ENCODE measurements around the gene TFAM.
"Not testable (repeated sequence)": the region's sequence is repeated elsewhere in the genome, so short reads cannot be mapped to it uniquely, and the experiment has no call there.

The TFAM gene

DNA sequence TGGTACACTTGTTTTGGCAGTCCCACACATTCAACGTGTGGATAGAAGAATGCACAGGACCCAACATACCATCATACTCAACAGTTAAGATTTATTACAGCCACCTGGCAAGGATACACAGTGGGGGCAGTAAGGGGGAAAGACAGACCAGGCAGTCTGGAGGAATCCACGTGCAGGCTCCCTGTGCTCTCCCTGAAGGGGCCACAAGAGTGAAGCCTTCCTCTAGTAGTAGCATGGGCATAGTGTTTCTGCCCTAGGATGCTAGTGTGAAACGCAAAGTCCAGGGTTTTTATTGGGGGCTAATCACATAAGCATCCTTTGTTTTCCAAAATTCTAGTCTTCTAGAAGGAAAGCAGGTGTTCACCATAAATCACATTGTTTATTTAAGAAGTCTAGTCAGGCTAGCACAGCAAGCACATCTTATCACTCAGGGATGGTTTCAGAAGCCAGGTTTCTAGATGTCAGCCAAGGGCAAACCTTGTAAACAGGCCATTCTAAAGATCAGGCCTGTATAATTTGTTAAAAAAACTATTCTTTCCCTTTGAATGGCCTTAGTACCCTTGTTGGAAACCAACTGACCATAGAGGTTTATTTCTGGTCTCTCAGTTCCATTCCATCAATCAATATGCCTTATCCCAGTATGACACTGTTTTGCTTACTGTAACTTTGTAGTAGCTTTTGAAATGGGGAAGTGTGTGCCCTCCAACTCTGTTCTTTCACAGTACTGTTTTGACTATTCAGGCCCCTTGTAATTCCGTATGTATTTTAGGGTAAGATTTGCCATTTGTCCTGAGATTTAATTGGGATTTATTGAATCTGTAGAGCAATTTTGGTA is 12.4 kb upstream of the TFAM start:
- no peak for DNase-seq (ENCODE audit: low spot score)

DNA sequence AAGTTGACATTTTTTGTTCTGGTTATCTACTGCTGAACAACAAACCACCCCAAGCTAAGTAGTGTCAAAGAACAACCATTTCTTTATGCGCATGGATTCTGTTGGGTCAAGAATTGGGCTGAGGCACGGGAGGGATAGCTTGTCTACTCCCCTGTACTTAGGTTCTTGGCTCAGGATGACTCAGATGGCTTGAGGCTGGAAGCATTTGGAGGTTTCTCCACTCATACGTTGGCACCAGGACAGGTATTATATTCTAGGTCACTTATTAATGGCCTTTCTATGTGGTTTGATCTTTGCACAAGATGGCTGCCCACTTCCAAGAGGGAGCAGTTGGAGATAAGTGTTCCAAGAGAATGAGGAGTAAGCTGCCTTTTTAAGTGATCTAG is 11.8 kb upstream of the TFAM start:
- no peak for DNase-seq (ENCODE audit: low spot score)

DNA sequence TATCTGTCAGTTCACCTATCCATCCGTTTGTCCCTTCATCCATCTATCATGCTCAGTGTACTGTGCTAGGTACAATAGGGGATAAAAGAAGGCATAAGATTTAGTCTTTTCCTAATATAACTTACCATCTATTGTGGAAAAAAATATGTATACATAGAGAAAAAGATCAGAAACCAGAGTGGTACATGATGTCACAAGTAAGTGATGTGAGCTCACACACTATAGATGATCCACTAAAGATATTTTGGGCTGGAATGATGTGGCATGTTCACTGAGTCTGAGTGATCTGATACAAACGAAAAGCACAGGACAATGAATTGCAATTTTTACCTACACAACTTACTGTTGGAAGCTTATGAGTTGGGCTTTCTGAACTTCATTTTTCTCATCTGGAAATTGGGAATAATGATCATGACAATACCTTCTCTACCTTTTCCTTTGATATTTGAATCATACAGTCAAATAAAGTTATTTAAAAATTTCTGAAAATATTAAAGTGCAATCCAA is 2.7 kb upstream of the TFAM start:
- no peak for DNase-seq (ENCODE audit: low spot score)

DNA sequence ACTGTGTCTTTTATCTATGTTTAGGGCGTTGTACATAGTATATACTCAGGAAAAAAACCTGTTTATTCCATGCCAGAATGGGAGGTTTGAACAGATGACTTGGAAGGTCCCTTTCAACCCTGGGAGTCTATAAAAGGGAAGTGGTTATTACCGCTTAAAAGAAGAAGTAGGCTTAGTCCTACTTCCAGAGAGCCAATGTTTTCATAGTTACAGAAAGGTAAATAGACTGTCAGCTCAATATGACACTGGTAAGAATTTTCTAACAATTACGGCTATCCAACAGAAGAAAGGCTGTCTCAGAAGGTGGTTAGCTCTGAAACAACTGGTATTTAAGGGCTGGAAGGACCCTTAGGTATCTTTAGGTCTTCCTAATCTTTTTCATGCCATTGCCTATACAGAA is 1.1 kb upstream of the TFAM start:
- DNase-seq (ENCODE audit: low spot score) = peak; percentile 77

DNA sequence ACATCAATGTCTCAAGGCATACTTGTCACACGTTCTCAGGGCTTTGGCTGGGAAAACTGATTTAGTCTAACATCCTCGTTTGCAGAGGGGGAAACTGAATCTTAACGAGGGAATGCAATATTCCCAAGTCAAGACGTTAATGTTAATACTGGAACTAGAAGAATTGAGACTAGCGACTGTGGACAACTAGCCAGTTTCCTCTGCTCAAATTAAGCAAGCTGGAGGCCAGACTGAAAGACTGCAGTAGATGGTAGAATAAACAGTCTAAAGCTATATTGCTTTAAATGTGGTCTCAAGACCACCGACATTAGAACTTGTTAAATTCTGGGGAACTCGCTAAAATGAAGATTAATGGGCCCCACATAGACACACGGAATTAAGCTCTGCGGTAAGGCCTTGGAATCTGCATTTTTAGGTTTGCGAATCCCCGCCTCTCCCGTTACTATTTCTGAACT is 639 bp upstream of the TFAM start:
- no peak for DNase-seq (ENCODE audit: low spot score)

DNA sequence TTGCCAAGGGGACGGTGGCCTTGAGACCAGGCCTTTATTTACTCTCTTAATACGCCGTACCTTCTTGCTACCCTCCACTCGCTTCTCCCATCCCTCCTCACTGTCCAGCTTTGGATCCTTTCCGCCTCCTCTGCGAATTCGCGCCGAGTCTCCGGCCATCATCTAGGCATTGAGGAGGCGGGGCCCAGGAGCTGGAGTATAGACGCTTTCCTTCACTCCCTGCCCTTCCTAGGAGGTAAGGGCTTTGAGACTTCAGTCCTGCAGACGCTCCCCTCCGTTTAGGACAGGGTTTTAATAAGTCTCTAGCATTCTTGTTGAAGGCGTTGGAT is 538 bp downstream of the TFAM start:
- DNase-seq (ENCODE audit: low spot score) = peak; percentile 36

DNA sequence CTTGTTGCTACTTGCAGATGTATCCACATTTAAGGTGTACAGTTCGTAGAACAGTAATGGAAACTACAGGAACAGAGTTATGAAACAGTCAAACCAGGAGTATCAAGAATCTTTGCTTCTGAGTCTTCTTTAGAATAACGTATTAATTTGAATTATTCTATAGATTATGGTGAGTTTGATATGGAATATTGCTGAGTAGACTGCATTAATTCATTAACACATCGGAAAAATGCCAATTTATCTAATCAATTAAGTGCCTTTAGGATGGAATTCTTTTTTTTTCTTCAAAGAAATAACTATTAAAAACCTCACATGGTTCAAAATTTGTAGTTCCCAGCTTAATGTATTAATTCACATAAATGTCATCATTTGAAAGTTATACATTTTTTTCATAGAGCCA is 3.8 kb downstream of the TFAM start:
- no peak for DNase-seq (ENCODE audit: low spot score)

DNA sequence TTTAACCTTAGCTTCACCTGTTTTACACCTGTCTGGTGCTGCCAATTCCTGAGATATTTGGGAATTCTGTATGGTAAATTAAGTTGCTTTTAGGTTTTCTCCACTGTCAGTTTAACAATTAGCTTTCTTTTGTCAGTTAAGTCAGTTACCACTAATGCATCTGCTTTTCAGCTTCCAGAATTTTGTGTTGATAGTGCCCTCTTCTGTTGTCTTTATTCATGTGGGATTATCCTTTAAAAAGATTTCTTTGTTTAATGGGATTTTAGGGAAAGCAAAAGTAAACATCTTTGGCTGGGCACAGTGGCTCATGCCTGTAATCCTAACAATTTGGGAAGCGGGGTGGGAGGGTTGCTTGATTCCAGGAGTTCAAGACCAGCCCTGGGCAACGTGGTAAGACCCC is 8.1 kb downstream of the TFAM start:
- DNase-seq (ENCODE audit: low spot score) = no peak

DNA sequence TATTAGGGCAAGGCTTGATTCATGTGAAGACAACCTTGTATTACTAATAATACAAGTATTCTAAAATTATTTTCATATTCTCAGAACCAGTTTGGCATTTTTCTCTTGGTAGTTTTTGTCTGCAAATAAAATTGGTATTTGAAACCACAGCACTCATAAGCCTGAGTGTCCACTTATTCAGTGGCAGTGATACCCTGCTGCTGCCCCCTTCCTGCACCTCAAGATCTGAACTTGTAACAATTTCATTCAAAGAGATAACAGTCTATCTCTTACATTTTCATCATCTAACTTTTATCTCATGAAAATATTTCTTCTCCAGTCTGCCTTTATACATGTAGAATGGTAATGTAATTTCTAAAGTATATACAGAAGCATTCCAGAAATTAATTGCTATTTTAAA is 9.3 kb downstream of the TFAM start:
- DNase-seq (ENCODE audit: low spot score) = no peak

DNA sequence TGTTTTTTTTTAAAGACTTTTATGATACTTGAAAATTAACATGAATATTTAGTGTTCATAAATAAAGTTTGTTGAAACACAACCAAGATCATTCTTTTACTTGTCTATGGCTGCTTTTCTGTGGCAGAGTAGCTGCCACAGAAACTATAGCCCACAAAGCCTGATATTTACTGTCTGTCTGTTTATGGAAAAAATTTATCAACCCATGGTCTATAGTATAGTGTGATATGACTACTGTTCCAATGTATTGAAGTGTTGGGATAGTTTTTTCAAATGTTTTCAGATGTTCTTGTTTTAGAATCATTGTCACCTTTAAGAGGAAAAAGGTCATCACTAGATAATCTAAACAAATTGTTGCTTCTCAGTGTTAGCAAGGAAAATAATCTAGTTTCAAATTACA is 10.8 kb downstream of the TFAM start:
- no peak for DNase-seq (ENCODE audit: low spot score)

DNA sequence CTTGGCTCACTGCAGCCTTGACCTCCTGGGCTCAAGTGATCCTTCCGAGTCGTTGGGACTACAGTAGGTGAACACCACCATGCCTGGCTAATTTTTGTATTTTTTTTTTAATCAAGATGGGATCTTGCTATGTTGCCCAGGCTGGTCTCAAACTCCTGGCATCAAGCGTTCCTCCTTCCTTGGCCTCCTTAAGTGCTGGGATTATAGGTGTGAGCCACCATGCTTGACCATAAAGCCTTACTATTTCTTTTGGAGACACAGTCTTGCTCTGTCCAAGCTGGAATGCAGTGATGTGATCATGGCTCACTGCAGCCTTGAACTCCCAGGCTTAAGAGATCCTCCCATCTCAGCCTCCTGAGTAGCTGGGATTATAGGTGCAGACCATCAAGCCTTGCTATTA is 12.6 kb downstream of the TFAM start:
- no peak for DNase-seq (ENCODE audit: low spot score)

DNA sequence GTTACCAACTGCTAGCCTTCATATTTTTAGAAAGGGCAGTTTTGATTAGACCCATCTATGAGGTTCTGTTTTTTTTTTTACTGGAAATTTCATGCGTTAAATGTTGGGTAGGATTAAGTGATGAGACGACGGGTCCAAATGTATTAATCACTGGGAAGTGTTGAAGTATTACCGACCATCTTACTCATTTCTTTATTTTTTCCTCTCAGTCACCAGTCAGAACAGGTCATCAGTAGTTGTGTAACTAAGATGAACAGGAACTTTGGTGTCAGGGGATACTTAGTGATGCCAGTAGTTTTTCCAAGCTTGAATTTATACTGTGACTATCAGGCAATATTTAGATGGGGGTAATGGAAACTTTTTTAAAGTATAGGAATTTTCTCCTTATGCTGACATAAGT is 14.2 kb downstream of the TFAM start:
- no peak for DNase-seq (ENCODE audit: low spot score)

DNA sequence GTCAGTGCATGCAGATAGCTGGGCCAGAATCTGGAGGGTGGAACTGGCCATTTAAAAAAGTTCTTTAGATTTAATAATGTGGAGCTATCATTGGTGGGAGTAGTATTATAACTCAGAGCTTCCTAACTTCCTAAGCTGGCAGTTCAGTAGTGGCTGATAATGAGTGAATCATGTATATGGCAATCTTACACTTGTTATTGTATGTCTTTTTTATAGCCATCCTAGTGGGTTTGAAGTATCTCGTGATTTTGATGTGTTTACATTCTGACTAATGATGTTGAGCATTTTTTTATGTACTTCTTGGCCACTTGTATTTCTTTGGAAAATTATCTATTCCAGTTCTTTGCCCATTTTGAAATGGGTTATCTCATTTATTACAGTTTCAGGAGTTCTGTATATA is 15.4 kb downstream of the TFAM start:
- DNase-seq (ENCODE audit: low spot score) = no peak

DNA sequence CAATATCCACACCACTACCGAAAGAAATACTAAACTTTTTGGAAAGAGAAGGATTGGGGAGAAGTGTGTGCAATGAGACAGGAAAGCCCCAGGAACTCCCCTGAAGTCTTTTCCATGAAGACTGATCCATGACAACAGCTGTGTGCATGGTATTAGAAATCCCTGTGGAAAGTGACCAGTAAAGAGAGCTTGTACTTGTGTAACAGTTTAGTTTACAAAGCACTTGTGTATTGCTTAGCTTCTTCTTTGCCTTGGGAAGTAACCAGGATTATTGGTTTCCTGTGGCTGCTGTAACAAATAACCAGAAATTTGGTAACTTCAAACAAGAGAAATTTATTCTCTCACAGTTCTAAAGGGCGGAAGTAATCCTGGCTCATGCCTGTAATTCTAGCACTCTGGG is 18.8 kb downstream of the TFAM start:
- DNase-seq (ENCODE audit: low spot score) = no peak

DNA sequence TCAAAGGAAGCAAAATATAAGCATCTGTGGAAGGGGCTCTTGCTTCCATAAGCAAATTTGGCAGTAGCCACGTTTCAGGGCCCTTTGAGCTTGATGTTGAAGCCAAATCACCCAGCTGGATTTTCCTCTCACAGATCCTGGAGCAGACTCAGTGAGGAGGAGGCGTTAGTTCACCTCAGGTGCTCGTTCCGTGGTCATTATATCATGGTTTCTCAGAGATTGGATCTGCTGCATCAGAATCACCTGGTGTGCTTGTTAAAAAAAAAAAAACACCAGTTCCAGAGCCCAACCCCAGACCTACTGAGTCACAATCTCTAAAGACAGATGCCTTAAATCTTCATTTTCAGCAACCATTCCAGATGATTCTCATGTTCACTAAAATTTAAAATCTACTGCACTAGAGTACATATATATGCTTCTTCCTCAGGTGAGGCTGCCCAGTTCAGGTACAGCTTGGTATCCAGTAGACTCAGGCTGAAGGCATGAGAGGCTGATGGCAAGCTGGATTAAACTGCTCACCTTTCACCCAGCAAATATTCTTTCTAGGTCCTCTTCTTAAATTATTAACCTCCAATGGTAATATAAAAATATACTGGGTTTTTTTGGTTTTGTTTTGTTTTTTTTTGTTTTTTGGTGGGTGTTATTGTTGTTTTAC is 24.9 kb downstream of the TFAM start:
- DNase-seq (ENCODE audit: low spot score) = no peak

DNA sequence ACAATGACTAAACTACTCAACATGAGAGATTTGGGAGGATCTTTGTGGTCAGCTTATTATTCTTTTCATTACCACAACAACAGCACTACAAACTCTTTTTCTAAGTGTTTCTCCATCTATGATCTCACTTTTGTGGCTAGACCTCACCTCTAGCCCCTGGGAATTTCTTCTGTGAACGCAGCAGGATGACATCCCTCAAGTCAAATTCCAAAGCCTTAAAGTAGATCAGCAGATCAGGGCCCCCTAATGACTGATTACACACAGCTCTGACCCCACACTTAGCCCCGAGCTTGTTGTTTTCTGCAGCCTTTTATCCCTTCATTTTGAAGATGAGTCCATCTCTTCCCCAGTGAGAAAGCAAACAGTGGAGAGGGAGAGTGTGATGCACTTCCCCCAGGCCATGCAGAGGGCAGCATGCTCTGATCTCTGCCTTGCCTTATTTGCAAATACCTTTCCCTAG is 27.3 kb downstream of the TFAM start:
- DNase-seq (ENCODE audit: low spot score) = no peak

DNA sequence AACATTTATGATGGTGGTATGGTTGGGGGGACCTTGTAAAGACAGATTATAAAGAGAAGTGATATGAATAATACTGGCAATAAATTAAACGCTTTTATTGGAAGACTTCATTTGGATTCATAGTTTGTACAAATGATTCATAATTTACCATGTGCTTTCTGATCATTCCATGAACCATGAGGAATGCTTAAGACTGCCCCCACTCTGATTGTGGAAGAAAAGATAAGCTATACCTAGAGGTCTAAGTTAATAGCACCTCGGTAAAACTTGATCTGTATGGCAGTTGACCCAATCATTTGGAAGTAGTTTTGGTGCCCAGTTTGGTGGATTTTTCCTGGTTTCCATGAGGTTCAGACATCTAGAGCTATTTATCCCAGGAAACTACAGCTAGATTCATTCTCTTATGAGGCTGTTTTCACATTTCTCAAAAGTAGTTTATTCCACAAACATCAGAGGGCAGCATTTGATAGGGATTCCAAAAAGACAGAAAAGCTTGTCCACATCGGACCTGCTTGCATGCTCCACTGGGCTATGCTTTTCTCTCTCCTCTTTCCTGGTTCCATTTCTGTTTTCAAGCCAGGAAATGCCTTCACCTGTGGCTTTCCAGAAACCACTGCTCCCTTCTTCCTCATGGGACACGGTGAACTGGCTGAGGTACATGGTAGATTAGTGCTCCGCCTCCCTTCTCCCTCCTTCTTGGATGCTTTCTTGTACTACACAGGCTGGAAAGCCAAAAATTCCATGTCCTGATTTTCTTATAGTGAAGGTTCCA is 29.2 kb downstream of the TFAM start:
- DNase-seq (ENCODE audit: low spot score) = peak; percentile 9

DNA sequence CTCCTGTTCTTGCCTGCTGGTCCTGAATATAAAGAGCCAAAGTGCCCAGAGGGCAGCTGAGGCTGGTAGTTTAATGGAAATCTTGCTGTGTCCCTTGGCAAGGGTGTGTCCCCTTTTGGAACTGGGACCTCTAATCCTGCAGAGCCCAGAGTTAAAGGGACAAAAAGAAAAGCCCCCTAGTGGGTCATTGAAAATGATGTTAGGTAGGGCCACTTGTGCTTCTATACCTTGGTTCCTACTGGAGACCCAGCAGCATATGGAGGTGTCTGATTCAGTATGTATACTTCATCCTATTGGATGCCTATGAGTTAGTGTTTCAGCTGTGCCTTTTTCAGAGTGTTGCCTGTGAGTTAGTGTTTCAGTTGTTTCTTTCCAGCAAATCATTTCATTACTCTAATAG is 30.5 kb downstream of the TFAM start:
- DNase-seq (ENCODE audit: low spot score) = no peak

DNA sequence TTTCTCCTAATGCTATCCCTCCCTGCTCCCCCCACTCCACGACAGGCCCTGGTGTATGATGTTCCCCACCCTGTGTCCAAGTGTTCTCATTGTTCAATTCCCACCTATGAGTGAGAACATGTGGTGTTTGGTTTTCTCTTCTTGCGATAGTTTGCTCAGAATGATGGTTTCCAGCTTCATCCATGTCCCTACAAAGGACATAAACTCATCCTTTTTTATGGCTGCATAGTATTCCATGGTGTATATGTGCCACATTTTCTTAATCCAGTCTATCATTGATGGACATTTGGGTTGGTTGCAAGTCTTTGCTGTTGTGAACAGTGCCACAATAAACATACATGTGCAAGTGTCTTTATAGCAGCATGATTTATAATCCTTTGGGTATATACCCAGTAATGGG is 32.7 kb downstream of the TFAM start:
- DNase-seq (ENCODE audit: low spot score) = not testable (repeated sequence)

DNA sequence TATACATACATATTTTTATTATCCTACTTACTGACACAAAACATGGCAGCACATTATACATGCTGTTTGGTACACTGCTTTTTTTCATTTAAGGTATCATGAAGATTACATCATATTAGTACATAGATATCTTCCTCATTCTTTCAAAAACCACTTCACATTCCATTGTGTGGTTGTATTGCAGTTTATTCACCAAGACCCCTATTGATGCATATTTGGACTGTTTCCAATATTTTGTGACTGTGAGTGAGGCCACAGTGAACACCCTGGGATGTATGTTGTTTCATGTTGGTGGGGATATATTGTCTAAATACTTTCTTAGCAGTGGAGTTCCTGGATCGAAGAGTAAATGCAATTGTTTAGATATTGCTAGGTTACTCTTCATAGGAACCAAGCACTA is 39.0 kb downstream of the TFAM start:
- DNase-seq (ENCODE audit: low spot score) = no peak

DNA sequence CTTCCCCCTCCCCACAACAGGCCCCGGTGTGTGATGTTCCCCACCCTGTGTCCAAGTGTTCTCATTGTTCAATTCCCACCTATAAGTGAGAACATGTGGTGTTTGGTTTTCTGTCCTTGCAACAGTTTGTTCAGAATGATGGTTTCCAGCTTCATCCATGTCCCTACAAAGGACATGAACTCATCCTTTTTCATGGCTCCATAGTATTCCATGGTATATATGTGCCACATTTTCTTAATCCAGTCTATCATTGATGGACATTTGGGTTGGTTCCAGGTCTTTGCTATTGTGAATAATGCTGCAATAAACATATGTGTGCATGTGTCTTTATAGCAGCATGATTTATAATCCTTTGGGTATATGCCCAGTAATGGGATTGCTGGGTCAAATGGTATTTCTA is 43.2 kb downstream of the TFAM start:
- DNase-seq (ENCODE audit: low spot score) = not testable (repeated sequence)

DNA sequence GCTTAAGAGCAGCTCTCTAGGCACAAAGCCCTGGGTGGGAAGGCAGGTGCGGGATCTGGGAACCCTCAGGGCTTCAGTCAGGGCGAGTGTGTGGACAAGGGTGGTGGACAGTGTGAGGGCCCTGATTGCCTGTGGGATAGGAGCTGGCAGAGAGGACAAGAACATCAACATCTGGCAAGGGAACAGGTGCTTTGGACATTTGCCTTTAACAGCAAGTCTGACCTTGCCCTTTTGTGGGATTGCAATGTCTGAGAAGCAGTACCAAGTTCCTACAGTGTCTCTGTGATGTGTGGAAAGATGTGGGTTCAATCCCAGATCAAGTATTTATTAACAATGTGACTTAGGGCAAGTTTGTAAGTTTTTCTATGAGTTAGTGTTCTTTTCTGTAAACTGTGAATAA is 46.7 kb downstream of the TFAM start:
- DNase-seq (ENCODE audit: low spot score) = no peak

DNA sequence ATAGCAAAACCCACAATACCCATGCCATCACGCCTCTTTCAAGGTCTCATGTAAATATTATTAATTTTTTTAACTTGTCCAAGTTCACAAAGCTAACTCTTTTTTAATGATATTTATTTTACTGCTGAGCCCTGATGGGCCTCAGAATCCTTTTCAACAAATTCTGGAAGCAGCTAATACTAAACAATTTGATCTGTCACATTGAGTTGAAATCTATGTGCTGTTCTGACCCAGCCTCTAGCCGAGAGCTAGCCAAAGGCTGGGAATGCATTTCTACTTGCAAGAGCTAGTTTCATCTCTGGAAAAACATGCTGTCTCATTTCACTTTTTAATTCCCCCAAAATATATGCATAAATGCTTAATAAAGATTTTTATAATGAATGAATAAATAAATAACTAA is 47.9 kb downstream of the TFAM start:
- DNase-seq (ENCODE audit: low spot score) = no peak
